Skeletal muscle tissue (tissue), 4 donors: ENCODE measurements around the gene SSX2IP. TPM values are rescaled to one million over a fixed set of nuclear protein-coding genes. Genes with fewer than 3 reads are reported as not detected.
"Not testable (repeated sequence)": the region's sequence is repeated elsewhere in the genome, so short reads cannot be mapped to it uniquely, and the experiment has no call there.

Source experiments
- H3K27ac ChIP-seq: one replicate; pipeline ENCODE4 v1.7.0; 2013; ENCODE audit warnings: mild to moderate bottlenecking, low read depth, low read length, inconsistent platforms
- H3K27me3 ChIP-seq, 3 donors: one replicate each; pipeline ENCODE4 v1.7.0; 2013; ENCODE audit warnings: low read length in 3 of 3; ENCODE audit not compliant: control insufficient read depth in 3 of 3, insufficient read depth in 3 of 3
- H3K36me3 ChIP-seq, 3 donors: one replicate each; pipeline ENCODE4 v1.7.0; 2013; ENCODE audit warnings: low read length in 3 of 3; ENCODE audit not compliant: control insufficient read depth in 3 of 3, insufficient read depth in 3 of 3
- H3K4me1 ChIP-seq, 3 donors: one replicate each; pipeline ENCODE4 v1.7.0; 2013; ENCODE audit warnings: low read length in 3 of 3, mild to moderate bottlenecking in 3 of 3; ENCODE audit not compliant: control insufficient read depth in 3 of 3, insufficient read depth in 3 of 3
- H3K4me3 ChIP-seq, 3 donors: one replicate each; pipeline ENCODE4 v1.7.0; 2013; ENCODE audit warnings: low read length in 3 of 3
- H3K9ac ChIP-seq, 3 donors: one replicate each; pipeline ENCODE4 v1.7.0; 2013; ENCODE audit warnings: low read length in 3 of 3, mild to moderate bottlenecking in 3 of 3, moderate library complexity in 2 of 3, low read depth in 1 of 3
- H3K9me3 ChIP-seq, 3 donors: one replicate each; pipeline ENCODE4 v1.7.0; 2013; ENCODE audit warnings: low read length in 3 of 3; ENCODE audit not compliant: control insufficient read depth in 3 of 3
- total RNA-seq: library from RNA; depleted of rRNA; stranded (reverse); fragments of >200 nt; gene quantifications from one replicate; pipeline ENCODE4 v1.2.3, GENCODE V29; 2014
- donor health status: Osteomylitis.

Gene SSX2IP
- total RNA-seq, 1 donor from 2014 or later, result 7.8 TPM

DNA sequence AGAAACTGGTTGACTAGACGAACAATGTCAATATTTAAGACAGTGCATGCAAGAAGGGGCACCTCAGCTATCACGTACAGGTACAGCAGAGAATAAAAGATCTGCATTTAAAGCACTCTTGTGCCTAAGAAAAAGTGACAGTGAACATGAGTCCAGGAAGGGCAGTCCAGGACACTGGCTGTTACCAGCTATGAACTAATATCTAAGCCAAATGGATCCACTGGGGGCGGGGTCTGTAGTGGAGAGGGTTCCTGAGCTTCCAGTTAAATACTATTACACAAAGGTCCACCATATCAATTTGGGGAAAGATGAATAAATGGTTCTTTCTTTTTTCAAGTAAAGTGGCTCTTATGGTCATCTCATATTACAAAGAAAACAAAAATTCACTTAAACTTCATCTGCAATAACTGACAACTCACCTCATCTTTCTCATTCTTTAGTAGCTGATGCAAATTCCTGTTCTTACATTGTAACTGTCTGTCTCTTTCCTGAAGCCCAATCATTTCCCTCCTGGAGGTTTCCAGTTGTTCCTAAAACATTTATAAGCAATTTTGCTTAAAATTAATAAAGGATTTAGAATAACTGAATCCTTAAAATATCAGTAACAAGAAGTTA, 24.5 kb downstream of the SSX2IP start:
- no peaks in the 10 kb centered on the region for H3K27me3 ChIP-seq
- no peaks in the 10 kb centered on the region for H3K9me3 ChIP-seq
- H3K9ac ChIP-seq, result no peak overlapping the region
- H3K27ac ChIP-seq, result no peak overlapping the region
- no peak overlapping the region for H3K4me3 ChIP-seq
- H3K36me3 ChIP-seq, result peaks cover 0 to 2% (median 0%) of the 10 kb centered on the region in 3 donors
- no peaks in the 10 kb centered on the region for H3K4me1 ChIP-seq

DNA sequence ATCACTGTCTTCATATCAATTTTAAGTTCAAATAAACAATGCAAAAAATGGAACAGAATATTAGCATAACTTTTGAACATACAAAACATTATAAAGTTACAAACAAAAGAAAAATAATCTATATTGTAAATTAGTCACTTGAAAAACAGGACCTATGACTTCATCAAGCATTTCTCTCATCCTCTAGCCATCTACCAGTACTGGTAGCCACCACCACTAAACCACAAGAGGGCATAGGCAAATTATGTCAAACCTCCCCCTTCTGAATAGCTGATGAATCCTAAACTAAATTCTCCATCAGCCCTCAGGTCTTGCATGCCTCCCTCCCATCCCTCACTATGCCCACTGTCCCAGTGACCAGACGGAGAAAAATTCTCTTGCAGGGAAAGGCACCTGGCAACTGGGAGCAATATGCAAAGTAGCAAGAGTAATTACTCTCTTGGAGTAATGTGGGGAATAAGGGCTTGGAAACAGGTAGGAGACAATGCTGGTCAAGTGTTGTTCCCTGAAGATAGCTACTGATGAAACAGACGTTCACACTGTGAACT, 37.1 kb downstream of the SSX2IP start:
- Histone ChIP-seq H3K9ac (no peak overlapping the region), H3K9me3 (no peaks in the 10 kb centered on the region), H3K36me3 (peaks cover 0 to 9% (median 7%) of the 10 kb centered on the region in 3 donors), H3K4me3 (no peak overlapping the region), H3K4me1 (no peaks in the 10 kb centered on the region), H3K27ac (no peak overlapping the region), H3K27me3 (no peaks in the 10 kb centered on the region)

DNA sequence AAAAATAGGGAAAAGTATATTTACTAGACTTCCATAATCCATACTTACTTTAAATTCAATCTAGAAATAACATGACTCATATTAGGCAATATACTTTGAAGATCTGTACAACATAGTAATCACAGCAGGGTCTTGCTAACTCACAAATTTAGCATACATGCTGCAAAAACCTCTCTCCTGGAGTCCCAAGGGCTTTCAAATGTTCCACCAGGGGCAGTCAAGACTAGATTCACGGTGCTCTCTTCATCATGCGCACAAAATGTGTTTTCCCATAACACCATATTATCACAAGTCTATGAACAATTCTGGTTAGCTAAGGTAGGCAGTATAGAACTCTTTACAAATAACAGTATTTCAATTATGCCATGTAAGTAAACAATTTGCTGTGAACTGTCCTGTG, 45.8 kb downstream of the SSX2IP start:
- no peak overlapping the region for H3K27ac ChIP-seq
- H3K9me3 ChIP-seq, result no peaks in the 10 kb centered on the region
- H3K4me1 ChIP-seq, result no peaks in the 10 kb centered on the region
- H3K9ac ChIP-seq, result no peak overlapping the region
- no peak overlapping the region for H3K4me3 ChIP-seq
- H3K36me3 ChIP-seq, result no peaks in the 10 kb centered on the region
- H3K27me3 ChIP-seq, result no peaks in the 10 kb centered on the region

DNA sequence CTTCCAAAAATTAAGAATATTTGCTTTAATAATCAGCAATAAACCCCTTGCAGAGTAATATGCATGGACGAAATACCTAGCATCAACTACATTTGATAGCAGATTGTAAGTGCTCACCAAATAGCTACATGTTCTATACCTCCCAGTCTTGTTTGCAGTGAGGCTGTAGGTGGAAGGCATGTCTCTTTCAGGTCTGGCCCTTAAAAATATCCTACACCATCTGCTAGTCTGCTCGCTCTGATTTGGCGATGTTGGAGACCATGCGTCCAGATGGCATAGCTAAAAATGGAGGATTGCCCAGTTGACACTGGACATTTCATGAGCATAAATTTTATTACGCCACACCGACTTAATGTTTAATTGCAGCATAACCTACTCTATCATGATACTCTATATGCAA, 47.1 kb downstream of the SSX2IP start:
- Histone ChIP-seq H3K27me3 (no peaks in the 10 kb centered on the region), H3K9me3 (no peaks in the 10 kb centered on the region), H3K9ac (no peak overlapping the region), H3K27ac (no peak overlapping the region), H3K4me3 (no peak overlapping the region), H3K36me3 (no peaks in the 10 kb centered on the region), H3K4me1 (no peaks in the 10 kb centered on the region)

DNA sequence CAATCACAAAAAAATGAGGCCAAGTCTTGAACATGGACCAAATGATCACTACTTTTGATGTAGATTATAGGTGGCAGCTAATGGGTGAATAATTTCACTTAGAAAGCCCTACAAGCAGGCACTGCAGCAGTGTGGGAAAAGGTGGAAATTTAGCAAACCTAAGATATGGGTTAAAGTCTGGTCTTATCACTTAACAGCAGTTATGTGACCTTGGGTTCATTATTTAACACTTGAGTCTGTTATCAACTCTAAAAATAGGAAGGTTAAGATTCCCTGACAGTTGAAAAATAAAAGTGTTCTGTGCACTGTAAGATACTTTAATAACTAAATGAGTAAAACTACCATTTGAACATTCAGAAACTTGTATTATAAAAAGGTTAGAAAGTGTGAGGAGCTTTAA, 47.5 kb downstream of the SSX2IP start:
- no peak overlapping the region for H3K4me3 ChIP-seq
- no peaks in the 10 kb centered on the region for H3K36me3 ChIP-seq
- H3K27me3 ChIP-seq, result no peaks in the 10 kb centered on the region
- H3K9ac ChIP-seq, result no peak overlapping the region
- no peaks in the 10 kb centered on the region for H3K9me3 ChIP-seq
- H3K4me1 ChIP-seq, result no peaks in the 10 kb centered on the region
- no peak overlapping the region for H3K27ac ChIP-seq

DNA sequence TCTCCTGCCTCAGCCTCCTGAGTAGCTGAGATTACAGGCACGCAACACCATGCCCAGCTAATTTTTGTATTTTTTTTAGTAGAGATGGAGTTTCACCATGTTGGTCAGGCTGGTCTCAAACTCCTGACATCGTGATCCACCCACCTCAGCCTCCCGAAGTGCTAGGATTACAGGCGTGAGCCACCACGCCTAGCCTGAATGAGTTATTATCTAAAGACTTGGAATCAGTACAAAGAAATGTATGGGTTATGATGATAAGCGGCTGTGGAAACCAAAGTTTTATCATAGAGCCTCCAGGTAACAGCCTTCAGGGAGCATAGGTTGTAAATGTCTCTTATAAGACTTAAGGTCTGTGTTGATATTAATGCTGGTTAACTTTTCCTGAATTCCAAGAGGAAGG, 50.5 kb downstream of the SSX2IP start:
- H3K27me3 ChIP-seq, H3K36me3 ChIP-seq, H3K27ac ChIP-seq, H3K9ac ChIP-seq, H3K9me3 ChIP-seq, H3K4me3 ChIP-seq, H3K4me1 ChIP-seq: not testable (repeated sequence)

DNA sequence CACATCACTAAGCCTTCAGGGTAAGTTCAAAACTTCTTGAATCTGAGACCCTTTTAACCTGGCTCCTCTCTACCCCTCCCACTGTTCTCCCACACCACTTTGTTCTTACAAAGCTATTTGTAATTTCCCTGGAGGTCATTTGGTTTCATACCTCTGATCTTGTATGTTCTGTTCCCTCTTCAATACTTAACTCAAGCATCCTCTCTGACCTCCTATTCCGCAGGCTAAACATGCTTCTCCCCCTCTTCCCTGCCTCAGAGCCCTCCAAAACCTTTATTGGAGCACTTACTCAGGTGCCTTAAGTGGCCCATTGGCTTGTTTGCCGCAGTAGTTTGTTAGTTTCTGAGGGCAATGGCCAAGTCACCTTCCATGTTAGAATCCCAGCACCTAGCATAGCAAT, 54.8 kb downstream of the SSX2IP start:
- Histone ChIP-seq H3K9ac (no peak overlapping the region), H3K4me3 (no peak overlapping the region), H3K4me1 (no peaks in the 10 kb centered on the region), H3K27me3 (peaks cover 0 to 2% (median 0%) of the 10 kb centered on the region in 3 donors), H3K9me3 (no peaks in the 10 kb centered on the region), H3K27ac (no peak overlapping the region), H3K36me3 (no peaks in the 10 kb centered on the region)

DNA sequence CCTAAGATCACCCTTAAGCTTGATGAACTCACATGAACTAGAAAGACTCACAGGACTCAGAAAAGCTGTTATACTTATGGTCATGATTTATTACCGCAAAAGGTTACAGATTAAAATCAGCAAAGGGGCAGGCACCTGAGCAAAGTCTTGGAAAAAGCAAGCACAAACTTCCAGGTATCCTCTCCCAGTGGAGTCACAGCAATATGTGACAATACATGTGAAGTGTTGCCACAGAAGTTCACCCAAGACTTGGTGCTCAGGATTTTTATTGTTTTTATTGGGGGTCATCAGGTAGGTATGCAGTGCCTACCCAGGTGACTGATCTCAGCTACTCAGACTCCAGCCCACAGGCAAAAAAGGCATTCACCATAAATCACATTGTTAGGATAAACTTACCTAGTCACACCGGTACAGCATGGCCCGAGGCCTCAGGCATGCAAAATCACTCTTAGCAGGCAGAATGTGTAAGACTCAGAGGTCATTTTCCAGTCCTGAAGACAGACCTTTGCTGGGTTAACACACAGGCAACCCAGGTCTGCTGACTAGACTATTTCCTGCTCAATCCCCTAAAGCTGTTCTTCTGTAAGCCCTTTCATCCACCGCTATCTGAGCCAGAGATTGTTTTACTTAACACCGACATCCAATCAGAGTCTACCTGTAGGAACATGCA, 55.6 kb downstream of the SSX2IP start:
- Histone ChIP-seq H3K9ac (no peak overlapping the region), H3K4me3 (no peak overlapping the region), H3K9me3 (no peaks in the 10 kb centered on the region), H3K27me3 (peaks cover 0 to 2% (median 0%) of the 10 kb centered on the region in 3 donors), H3K27ac (no peak overlapping the region), H3K4me1 (no peaks in the 10 kb centered on the region), H3K36me3 (no peaks in the 10 kb centered on the region)

DNA sequence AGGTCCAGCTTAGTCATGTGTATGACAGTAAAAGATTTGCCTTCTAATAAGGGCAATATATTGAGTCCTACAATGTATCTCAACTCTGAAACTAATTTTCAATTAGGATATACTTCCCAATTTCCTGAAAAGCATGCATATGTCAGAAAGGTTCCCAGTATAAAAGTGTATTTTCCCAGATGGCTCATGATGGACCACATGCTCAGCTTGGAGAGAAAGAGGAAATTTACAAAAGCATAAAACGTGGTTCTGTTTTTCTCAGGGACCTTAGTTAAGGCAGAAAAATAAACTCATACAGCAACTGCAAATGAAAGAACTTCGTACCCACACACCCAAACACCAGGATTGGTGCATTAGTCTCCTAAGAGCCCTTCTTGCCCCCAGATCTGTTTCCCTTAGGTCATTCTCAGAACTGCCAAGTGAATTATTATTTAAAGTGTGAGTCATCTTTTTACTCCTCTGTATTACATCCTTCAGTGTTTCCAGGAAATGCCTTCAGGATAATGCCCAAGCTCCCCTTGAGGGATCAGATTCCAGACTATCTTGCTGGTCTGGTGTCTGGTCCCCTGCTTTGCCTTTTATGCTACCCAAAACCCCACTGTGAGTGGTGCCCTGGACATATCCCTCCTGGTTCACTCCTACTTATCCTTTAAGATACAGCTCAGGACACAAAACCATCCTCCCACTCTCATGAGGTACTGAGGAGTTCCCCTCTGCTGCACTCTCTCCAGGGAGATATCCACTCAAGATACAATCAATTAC, 57.4 kb downstream of the SSX2IP start:
- H3K27ac ChIP-seq, result no peak overlapping the region

DNA sequence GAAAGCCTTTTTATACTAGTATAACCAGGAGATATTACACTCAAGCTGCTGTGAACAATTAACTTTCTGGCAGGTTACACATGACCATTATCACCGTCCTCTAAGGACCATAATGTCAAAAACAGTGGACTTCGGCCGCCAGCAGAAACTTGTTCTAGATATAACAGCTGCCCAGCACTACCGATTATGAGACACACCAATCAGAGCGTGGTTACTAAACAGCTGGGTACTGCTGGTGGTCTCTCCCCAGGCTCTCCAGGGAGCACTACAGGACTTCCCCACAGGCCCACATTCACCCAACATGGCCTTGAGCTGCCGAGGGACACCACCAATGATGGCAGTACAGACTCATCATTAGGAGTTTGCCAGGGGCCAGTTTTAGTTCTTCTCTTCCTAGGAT, 58.1 kb downstream of the SSX2IP start:
- H3K9ac ChIP-seq, result no peak overlapping the region
- H3K27me3 ChIP-seq, result peaks cover 0 to 2% (median 0%) of the 10 kb centered on the region in 3 donors
- H3K36me3 ChIP-seq, result no peaks in the 10 kb centered on the region
- H3K9me3 ChIP-seq, result no peaks in the 10 kb centered on the region
- H3K4me1 ChIP-seq, result no peaks in the 10 kb centered on the region
- H3K4me3 ChIP-seq, result no peak overlapping the region
- H3K27ac ChIP-seq, result no peak overlapping the region

More for the DNA sequence above, 57.4 kb downstream of the SSX2IP start:
- Histone ChIP-seq H3K36me3 (no peaks in the 10 kb centered on the region), H3K4me1 (no peaks in the 10 kb centered on the region), H3K9me3 (no peaks in the 10 kb centered on the region), H3K9ac (no peak overlapping the region), H3K4me3 (no peak overlapping the region), H3K27me3 (peaks cover 0 to 2% (median 0%) of the 10 kb centered on the region in 3 donors)
